Muscle layer of duodenum (tissue), 2 donors: ENCODE measurements around the gene LPCAT4.
"Not testable (repeated sequence)": the region's sequence is repeated elsewhere in the genome, so short reads cannot be mapped to it uniquely, and the experiment has no call there.

Experiments
- H3K27ac ChIP-seq: one replicate; pipeline ENCODE4 v1.7.0; 2013; ENCODE audit warnings: mild to moderate bottlenecking, low read length
- H3K27me3 ChIP-seq: one replicate; pipeline ENCODE4 v1.7.0; 2013; ENCODE audit warnings: low read depth, mild to moderate bottlenecking, control low read depth, low read length
- H3K36me3 ChIP-seq, 2 donors: one replicate each; pipeline ENCODE4 v1.7.0; 2013; ENCODE audit warnings: low read length in 2 of 2, control low read depth in 1 of 2, mild to moderate bottlenecking in 1 of 2; ENCODE audit not compliant: insufficient read depth in 2 of 2, control insufficient read depth in 1 of 2
- H3K4me1 ChIP-seq, 2 donors: one replicate each; pipeline ENCODE4 v1.7.0; 2013; ENCODE audit warnings: low read length in 2 of 2, mild to moderate bottlenecking in 2 of 2, control low read depth in 1 of 2, moderate library complexity in 1 of 2; ENCODE audit not compliant: insufficient read depth in 2 of 2, control insufficient read depth in 1 of 2
- H3K4me3 ChIP-seq, 2 donors: one replicate each; pipeline ENCODE4 v1.7.0; 2013; ENCODE audit warnings: low read length in 2 of 2, low read depth in 1 of 2, mild to moderate bottlenecking in 1 of 2
- H3K9me3 ChIP-seq, 2 donors: one replicate each; pipeline ENCODE4 v1.7.0; 2013; ENCODE audit warnings: low read length in 2 of 2, control low read depth in 1 of 2, mild to moderate bottlenecking in 1 of 2; ENCODE audit not compliant: control insufficient read depth in 1 of 2
- donor health status: healthy.

The LPCAT4 gene

DNA sequence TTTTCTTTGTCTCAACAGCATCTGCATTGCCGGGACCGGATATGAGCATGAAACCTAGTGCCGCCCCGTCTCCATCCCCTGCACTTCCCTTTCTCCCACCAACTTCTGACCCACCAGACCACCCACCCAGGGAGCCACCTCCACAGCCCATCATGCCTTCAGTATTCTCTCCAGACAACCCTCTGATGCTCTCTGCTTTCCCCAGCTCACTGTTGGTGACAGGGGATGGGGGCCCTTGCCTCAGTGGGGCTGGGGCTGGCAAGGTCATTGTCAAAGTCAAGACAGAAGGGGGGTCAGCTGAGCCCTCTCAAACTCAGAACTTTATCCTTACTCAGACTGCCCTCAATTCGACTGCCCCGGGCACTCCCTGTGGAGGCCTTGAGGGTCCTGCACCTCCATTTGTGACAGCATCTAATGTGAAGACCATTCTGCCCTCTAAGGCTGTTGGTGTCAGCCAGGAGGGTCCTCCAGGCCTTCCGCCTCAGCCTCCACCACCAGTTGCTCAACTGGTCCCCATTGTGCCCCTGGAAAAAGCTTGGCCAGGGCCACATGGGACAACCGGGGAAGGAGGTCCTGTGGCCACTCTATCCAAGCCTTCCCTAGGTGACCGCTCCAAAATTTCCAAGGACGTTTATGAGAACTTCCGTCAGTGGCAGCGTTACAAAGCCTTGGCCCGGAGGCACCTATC, 18.9 kb downstream of the LPCAT4 start:
- H3K27me3 ChIP-seq = no peaks in the 10 kb centered on the region
- no peak overlapping the region for H3K4me3 ChIP-seq
- H3K36me3 ChIP-seq = no peaks in the 10 kb centered on the region
- H3K27ac ChIP-seq = no peak overlapping the region
- H3K9me3 ChIP-seq = no peaks in the 10 kb centered on the region
- H3K4me1 ChIP-seq = no peaks in the 10 kb centered on the region

GRCh38 chr15:34342737-34343575, 24.0 kb downstream of the LPCAT4 start, which contains the start of the genes NOP10 and NUTM1:
NOP10 (minus strand) TSS chr15:34343136; CDS start chr15:34343073, 63 bp downstream.
NUTM1 (plus strand) TSS chr15:34343315; CDS start chr15:34343697, 382 bp downstream.
- H3K36me3 ChIP-seq = no peaks in the 10 kb centered on the region
- H3K27ac ChIP-seq = peak within 1 kb of the TSS; percentile 95
- peak within 1 kb of the TSS; percentile 76 to 92 for H3K4me3 ChIP-seq
- H3K9me3 ChIP-seq = no peaks in the 10 kb centered on the region
- H3K27me3 ChIP-seq = no peaks in the 10 kb centered on the region
- peaks cover 0 to 11% of the 10 kb centered on the region in 2 donors for H3K4me1 ChIP-seq

DNA sequence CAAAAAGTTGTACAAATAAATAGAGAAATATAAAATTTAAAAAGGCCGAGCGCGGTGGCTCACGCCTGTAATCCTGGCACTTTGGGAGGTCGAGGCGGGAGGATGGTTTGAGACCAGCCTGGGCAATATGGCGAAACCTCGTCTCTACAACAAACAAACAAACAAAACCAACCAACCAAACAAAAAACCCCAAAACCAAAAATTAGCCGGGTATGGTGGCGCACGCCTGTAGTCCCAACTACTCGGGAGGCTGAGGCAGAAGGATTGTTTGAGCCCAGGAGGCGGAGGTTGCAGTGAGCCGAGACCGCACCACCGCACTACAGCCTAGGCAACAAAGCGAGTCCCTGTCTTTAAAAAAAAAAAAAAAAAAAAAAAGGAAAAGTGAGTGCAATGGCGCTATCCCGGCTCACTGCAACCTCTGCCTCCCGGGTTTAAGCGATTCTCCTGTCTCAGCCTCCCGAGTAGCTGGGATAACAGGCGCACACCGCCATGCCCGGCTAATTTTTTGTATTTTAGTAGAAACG, 24.7 kb downstream of the LPCAT4 start:
- H3K27me3 ChIP-seq, H3K9me3 ChIP-seq, H3K36me3 ChIP-seq: not testable (repeated sequence)
- Histone ChIP-seq H3K4me1 (peaks cover 0 to 11% of the 10 kb centered on the region in 2 donors), H3K4me3 (peak overlapping the region; percentile 76 to 92), H3K27ac (peak overlapping the region; percentile 95)

- no peaks in the 10 kb centered on the region for H3K36me3 ChIP-seq
- no peaks in the 10 kb centered on the region for H3K27me3 ChIP-seq
- H3K9me3 ChIP-seq = no peaks in the 10 kb centered on the region
- peak overlapping the region; percentile 76 to 92 for H3K4me3 ChIP-seq
- peaks cover 0 to 17% of the 10 kb centered on the region in 2 donors for H3K4me1 ChIP-seq
- H3K27ac ChIP-seq = no peak overlapping the region
These were observed 25.4 kb downstream of the LPCAT4 start for GRCh38 chr15:34341381-34342212.

DNA sequence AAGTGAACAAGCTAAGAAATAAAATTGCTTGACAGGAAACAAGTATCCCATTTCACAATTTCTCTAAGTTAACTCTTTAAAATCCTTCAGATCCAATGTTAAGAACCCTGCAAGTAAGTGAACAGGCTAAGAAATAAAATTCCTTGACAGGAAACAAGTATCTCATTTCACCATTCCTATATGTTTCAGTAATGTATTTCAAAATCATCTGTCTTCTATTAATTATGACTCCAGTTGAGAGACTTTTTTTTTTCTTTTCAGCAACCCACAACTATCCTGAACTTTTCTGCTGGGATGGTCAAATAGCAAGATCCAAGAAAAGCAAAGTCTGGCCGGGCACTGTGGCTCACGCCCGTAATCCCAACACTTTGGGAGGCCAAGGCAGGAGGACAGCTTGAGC, 27.1 kb downstream of the LPCAT4 start:
- Histone ChIP-seq H3K9me3 (no peaks in the 10 kb centered on the region), H3K36me3 (no peaks in the 10 kb centered on the region), H3K27me3 (no peaks in the 10 kb centered on the region), H3K4me3 (no peak overlapping the region), H3K4me1 (peaks cover 0 to 27% of the 10 kb centered on the region in 2 donors), H3K27ac (no peak overlapping the region)

DNA sequence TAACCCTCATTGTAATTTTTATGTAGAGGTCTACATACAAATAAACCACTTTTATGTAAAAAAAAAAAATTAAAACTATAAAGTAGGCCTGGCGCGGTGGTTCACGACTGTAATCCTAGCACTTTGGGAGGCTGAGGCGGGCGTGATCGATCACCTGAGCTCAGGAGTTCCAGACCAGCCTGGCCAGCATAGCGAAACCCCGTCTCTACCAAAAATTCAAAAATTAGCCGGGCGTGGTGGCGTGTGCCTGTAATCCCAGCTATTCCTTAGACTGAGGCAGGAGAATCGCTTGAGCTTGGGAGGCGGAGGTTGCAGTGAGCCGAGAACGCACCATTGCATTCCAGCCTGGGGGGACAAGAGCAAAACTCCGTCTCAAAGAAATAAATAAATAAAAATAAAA, 28.6 kb downstream of the LPCAT4 start:
- no peaks in the 10 kb centered on the region for H3K9me3 ChIP-seq
- H3K4me1 ChIP-seq = peaks cover 0 to 27% of the 10 kb centered on the region in 2 donors
- H3K36me3 ChIP-seq = no peaks in the 10 kb centered on the region
- no peak overlapping the region for H3K27ac ChIP-seq
- H3K27me3 ChIP-seq = no peaks in the 10 kb centered on the region
- peak overlapping the region; percentile 92 to 100 for H3K4me3 ChIP-seq

- H3K4me3 ChIP-seq = peak within 1 kb of the TSS; percentile 92 to 100
- no peaks in the 10 kb centered on the region for H3K27me3 ChIP-seq
- H3K4me1 ChIP-seq = peaks cover 0 to 27% of the 10 kb centered on the region in 2 donors
These were observed 29.3 kb downstream of the LPCAT4 start, which contains the start of gene SLC12A6 for GRCh38 chr15:34337557-34338306. SLC12A6 (minus strand) TSS chr15:34337781; CDS start chr15:34336680, 1,101 bp downstream.

GRCh38 chr15:34336991-34337556, 29.9 kb downstream of the LPCAT4 start:
- Histone ChIP-seq H3K27me3 (no peaks in the 10 kb centered on the region), H3K4me3 (peak overlapping the region; percentile 92 to 100), H3K9me3 (no peaks in the 10 kb centered on the region), H3K36me3 (no peaks in the 10 kb centered on the region), H3K27ac (peak overlapping the region; percentile 81), H3K4me1 (peaks cover 0 to 26% of the 10 kb centered on the region in 2 donors)

More at GRCh38 chr15:34337557-34338306, 29.3 kb downstream of the LPCAT4 start, which contains the start of gene SLC12A6:
- Histone ChIP-seq H3K27ac (peak within 1 kb of the TSS; percentile 81), H3K9me3 (no peaks in the 10 kb centered on the region), H3K36me3 (no peaks in the 10 kb centered on the region)

DNA sequence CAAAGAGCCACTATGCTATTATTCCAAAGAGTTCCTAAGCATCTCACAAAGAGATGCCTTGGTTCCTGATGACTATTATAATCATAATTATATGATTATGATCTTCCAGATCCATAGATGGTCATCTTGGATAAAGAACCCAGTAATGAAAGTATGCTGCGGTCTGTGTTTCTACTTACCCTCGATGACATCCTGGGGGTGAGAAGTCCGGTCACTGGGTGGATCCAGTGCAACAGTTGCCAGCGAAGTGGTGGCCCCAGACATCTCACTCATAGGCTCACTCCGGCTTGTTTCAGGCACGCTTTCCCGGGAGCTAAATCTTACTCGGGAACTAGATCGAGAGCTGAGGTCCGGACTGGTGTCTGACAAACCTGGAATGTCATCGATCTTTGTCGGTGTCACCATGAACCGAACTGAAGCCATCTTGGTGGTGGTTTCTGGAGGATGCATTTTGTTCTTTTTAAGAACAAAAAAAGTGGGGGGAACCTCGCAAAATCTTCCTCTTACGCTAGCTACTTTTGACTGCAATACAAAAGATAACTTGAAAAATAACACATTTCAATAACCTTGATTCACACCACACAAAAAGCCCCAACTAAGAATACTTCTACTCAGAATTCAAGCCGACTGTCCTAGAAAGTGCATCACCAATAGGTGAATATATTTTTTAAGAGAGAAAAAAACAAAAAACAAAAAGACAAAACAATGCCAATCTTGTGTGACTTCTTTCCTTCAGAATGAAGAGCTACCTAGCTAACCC, 30.6 kb downstream of the LPCAT4 start:
- H3K27ac ChIP-seq = peak overlapping the region; percentile 81
- no peaks in the 10 kb centered on the region for H3K27me3 ChIP-seq
- H3K36me3 ChIP-seq = no peaks in the 10 kb centered on the region
- peaks cover 0 to 19% of the 10 kb centered on the region in 2 donors for H3K4me1 ChIP-seq
- peak overlapping the region; percentile 92 to 100 for H3K4me3 ChIP-seq
- H3K9me3 ChIP-seq = no peaks in the 10 kb centered on the region
